Neural cell (in vitro differentiated cells): ENCODE data around the gene PLBD2. TPM values are rescaled to one million over a fixed set of nuclear protein-coding genes. Genes with fewer than 3 reads are reported as not detected.

Source experiments
- H2AFZ ChIP-seq: fragments of 200-600, 300-800 bp; sonication (generic), shearing (Covaris generic); 2 replicates; pipeline ENCODE4 v1.6.0; 2014; ENCODE audit warnings: low read depth, mild to moderate bottlenecking, antibody characterized with exemption, low read length, moderate library complexity
- H3F3A ChIP-seq: fragments of 200-600 bp; shearing (Covaris generic); 2 replicates; pipeline ENCODE4 v1.6.1; 2016; ENCODE audit warnings: mild to moderate bottlenecking, moderate library complexity, mixed read lengths, antibody characterized with exemption, low read length; ENCODE audit not compliant: insufficient read depth, poor library complexity, severe bottlenecking
- H3K27ac ChIP-seq: fragments of 200-600, 300-800 bp; sonication (generic), shearing (Covaris generic); 2 replicates; pipeline ENCODE4 v1.5.1; 2014; ENCODE audit warnings: mild to moderate bottlenecking, low read length, moderate library complexity
- H3K27me3 ChIP-seq: fragments of 300-800, 200-600 bp; sonication (generic), shearing (Covaris generic); 2 replicates; pipeline ENCODE4 v1.6.0; 2014; ENCODE audit warnings: mild to moderate bottlenecking, low read depth, low read length, moderate library complexity; ENCODE audit not compliant: insufficient read depth
- H3K36me3 ChIP-seq: fragments of 300-800, 200-600 bp; sonication (generic), shearing (Covaris generic); 2 replicates; pipeline ENCODE4 v1.5.1; 2014; ENCODE audit warnings: mild to moderate bottlenecking, antibody characterized with exemption, low read length, moderate library complexity; ENCODE audit not compliant: insufficient read depth
- H3K4me2 ChIP-seq: fragments of 300-800, 200-600 bp; sonication (generic), shearing (Covaris generic); 2 replicates; pipeline ENCODE4 v1.6.0; 2014; ENCODE audit warnings: mild to moderate bottlenecking, low read length
- H3K4me3 ChIP-seq: fragments of 300-800, 200-600 bp; sonication (generic), shearing (Covaris generic); 2 replicates; pipeline ENCODE4 v1.5.1; 2014; ENCODE audit warnings: mild to moderate bottlenecking, low read length, moderate library complexity
- H3K79me2 ChIP-seq: fragments of 200-600 bp; shearing (Covaris generic); replicated peaks from 2 replicates; pipeline ENCODE4 v1.6.0; 2014; ENCODE audit warnings: mild to moderate bottlenecking, low read length, moderate library complexity; ENCODE audit not compliant: insufficient read depth
- H3K9ac ChIP-seq: fragments of 300-800, 200-600 bp; sonication (generic), shearing (Covaris generic); 2 replicates; pipeline ENCODE4 v1.6.1; 2016; ENCODE audit warnings: mild to moderate bottlenecking, low read length, mixed read lengths
- H3K9me2 ChIP-seq: fragments of 200-600 bp; shearing (Covaris generic); 2 replicates; pipeline ENCODE4 v1.6.1; 2016; ENCODE audit warnings: mild to moderate bottlenecking, low read length, mixed read lengths; ENCODE audit not compliant: insufficient read depth
- H3K9me3 ChIP-seq: fragments of 200-600, 300-800 bp; sonication (generic), shearing (Covaris generic); 2 replicates; pipeline ENCODE4 v1.6.1; 2016; ENCODE audit warnings: mild to moderate bottlenecking, mixed run types, low read length, moderate library complexity, mixed read lengths
- H4K20me1 ChIP-seq: fragments of 200-600 bp; shearing (Covaris generic); 2 replicates; pipeline ENCODE4 v1.6.1; 2016; ENCODE audit warnings: mild to moderate bottlenecking, mixed run types; ENCODE audit not compliant: insufficient read depth
- EP300 ChIP-seq: fragments of 450-650 bp; conservative IDR thresholded peaks from 2 replicates; pipeline ENCODE4 v1.6.1; 2014; ENCODE audit warnings: antibody characterized with exemption, mild to moderate bottlenecking, moderate library complexity; ENCODE audit not compliant: poor library complexity, severe bottlenecking
- EZH2 ChIP-seq: fragments of 200-600, 300-800 bp; shearing (Covaris generic), sonication (generic); IDR thresholded peaks from 2 replicates; pipeline ENCODE4 v1.6.1; 2014; ENCODE audit warnings: antibody characterized with exemption, low read length, borderline replicate concordance, mild to moderate bottlenecking; ENCODE audit not compliant: insufficient read depth, poor library complexity, severe bottlenecking
- MXI1 ChIP-seq: fragments of 450-650 bp; conservative IDR thresholded peaks from 2 replicates; pipeline ENCODE4 v1.6.1; 2014; ENCODE audit warnings: antibody characterized with exemption, mild to moderate bottlenecking; ENCODE audit not compliant: poor library complexity, severe bottlenecking
- POLR2AphosphoS5 ChIP-seq: IDR thresholded peaks from 2 replicates; pipeline ENCODE4 v1.6.1; 2012
- RAD21 ChIP-seq: fragments of 450-650 bp; conservative IDR thresholded peaks from 2 replicates; pipeline ENCODE4 v1.6.1; 2014; ENCODE audit warnings: antibody characterized with exemption, mild to moderate bottlenecking, moderate library complexity
- REST ChIP-seq: IDR thresholded peaks from 2 replicates; pipeline ENCODE4 v1.6.1; 2012; ENCODE audit warnings: borderline replicate concordance
- SMC3 ChIP-seq: fragments of 450-650 bp; conservative IDR thresholded peaks from 2 replicates; pipeline ENCODE4 v1.6.1; 2014; ENCODE audit warnings: antibody characterized with exemption, mild to moderate bottlenecking, moderate library complexity; ENCODE audit not compliant: poor library complexity
- TAF1 ChIP-seq: IDR thresholded peaks from 2 replicates; pipeline ENCODE4 v1.6.1; 2012; ENCODE audit warnings: low read depth
- polyA plus RNA-seq: library from polyadenylated mRNA; depleted of rRNA; stranded (reverse); fragments of >200 nt; gene quantifications from 2 replicates; pipeline ENCODE4 v1.2.3, GENCODE V29; 2014
- TF ChIP-seq, protein P1 (sequence below): fragments of 450-650 bp; IDR thresholded peaks from 2 replicates; pipeline ENCODE4 v1.5.1; 2014; ENCODE audit warnings: antibody characterized with exemption, mild to moderate bottlenecking, moderate library complexity; ENCODE audit not compliant: poor library complexity, severe bottlenecking

PLBD2 gene
- polyA plus RNA-seq, 1 donor from 2014 or later = 4.8 TPM

GRCh38 chr12:113428482-113428881, 70.1 kb downstream of the PLBD2 start:
- Histone ChIP-seq H3K4me2 (no peak overlapping the region), H4K20me1 (no peaks in the 10 kb centered on the region), H3K9me2 (no peaks in the 10 kb centered on the region), H3K9me3 (no peaks in the 10 kb centered on the region), H2AFZ (no peak overlapping the region), H3K36me3 (no peaks in the 10 kb centered on the region), H3K27ac (no peak overlapping the region), H3K27me3 (no peaks in the 10 kb centered on the region), H3K4me3 (no peak overlapping the region), H3K9ac (no peak overlapping the region), H3F3A (no peaks in the 10 kb centered on the region), H3K79me2 (no peaks in the 10 kb centered on the region)
- no peak for TF ChIP-seq EP300
- TF ChIP-seq REST = no peak
- TF ChIP-seq TAF1 = no peak
- no peak for TF ChIP-seq SMC3
- TF ChIP-seq MXI1 = no peak
- TF ChIP-seq RAD21 = no peak
- no peak for TF ChIP-seq POLR2AphosphoS5
- TF ChIP-seq EZH2 = no peak
- TF ChIP-seq, protein P1, sequence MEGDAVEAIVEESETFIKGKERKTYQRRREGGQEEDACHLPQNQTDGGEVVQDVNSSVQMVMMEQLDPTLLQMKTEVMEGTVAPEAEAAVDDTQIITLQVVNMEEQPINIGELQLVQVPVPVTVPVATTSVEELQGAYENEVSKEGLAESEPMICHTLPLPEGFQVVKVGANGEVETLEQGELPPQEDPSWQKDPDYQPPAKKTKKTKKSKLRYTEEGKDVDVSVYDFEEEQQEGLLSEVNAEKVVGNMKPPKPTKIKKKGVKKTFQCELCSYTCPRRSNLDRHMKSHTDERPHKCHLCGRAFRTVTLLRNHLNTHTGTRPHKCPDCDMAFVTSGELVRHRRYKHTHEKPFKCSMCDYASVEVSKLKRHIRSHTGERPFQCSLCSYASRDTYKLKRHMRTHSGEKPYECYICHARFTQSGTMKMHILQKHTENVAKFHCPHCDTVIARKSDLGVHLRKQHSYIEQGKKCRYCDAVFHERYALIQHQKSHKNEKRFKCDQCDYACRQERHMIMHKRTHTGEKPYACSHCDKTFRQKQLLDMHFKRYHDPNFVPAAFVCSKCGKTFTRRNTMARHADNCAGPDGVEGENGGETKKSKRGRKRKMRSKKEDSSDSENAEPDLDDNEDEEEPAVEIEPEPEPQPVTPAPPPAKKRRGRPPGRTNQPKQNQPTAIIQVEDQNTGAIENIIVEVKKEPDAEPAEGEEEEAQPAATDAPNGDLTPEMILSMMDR = no peak

DNA sequence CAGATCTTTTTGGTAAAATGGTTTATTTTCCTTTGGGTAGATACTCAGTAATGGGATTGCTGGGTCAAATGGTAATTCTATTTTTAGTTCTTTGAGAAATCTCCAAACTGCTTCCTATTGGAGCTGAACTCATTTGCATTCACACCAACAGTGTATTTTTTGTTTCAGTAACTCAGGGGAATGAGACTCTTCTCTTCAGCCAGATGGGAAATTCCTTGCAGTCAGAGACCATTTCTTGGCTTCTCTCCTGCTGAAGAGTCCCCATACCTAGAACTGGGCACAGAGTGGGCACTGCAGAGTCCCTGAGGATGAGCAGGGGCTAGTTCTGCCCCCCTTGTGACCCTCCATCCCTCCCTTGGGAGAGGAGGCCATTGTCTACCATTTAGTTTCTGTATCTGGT, 74.6 kb downstream of the PLBD2 start:
- Histone ChIP-seq H4K20me1 (no peaks in the 10 kb centered on the region), H3K79me2 (no peaks in the 10 kb centered on the region), H3F3A (no peaks in the 10 kb centered on the region), H3K4me3 (no peak overlapping the region), H3K9ac (no peak overlapping the region), H3K27me3 (no peaks in the 10 kb centered on the region), H3K36me3 (no peaks in the 10 kb centered on the region), H3K9me3 (no peaks in the 10 kb centered on the region), H3K27ac (no peak overlapping the region), H2AFZ (no peak overlapping the region), H3K9me2 (no peaks in the 10 kb centered on the region), H3K4me2 (no peak overlapping the region)
- TF ChIP-seq, protein P1 = no peak
